ENCODE measurements around the gene HLA-A. TPM values are rescaled to one million over a fixed set of nuclear protein-coding genes. Genes with fewer than 3 reads are reported as not detected.

HLA-A gene
- total and polyA plus RNA-seq, 2 of the 13 experiments (the other 11 are each of a cell fraction or from before 2014, with no cell fraction given): 345 to 527 TPM

GRCh38 chr6:29976588-29977424 lies 34.5 kb downstream of the HLA-A start (continued):
- TF ChIP-seq, protein P1, sequence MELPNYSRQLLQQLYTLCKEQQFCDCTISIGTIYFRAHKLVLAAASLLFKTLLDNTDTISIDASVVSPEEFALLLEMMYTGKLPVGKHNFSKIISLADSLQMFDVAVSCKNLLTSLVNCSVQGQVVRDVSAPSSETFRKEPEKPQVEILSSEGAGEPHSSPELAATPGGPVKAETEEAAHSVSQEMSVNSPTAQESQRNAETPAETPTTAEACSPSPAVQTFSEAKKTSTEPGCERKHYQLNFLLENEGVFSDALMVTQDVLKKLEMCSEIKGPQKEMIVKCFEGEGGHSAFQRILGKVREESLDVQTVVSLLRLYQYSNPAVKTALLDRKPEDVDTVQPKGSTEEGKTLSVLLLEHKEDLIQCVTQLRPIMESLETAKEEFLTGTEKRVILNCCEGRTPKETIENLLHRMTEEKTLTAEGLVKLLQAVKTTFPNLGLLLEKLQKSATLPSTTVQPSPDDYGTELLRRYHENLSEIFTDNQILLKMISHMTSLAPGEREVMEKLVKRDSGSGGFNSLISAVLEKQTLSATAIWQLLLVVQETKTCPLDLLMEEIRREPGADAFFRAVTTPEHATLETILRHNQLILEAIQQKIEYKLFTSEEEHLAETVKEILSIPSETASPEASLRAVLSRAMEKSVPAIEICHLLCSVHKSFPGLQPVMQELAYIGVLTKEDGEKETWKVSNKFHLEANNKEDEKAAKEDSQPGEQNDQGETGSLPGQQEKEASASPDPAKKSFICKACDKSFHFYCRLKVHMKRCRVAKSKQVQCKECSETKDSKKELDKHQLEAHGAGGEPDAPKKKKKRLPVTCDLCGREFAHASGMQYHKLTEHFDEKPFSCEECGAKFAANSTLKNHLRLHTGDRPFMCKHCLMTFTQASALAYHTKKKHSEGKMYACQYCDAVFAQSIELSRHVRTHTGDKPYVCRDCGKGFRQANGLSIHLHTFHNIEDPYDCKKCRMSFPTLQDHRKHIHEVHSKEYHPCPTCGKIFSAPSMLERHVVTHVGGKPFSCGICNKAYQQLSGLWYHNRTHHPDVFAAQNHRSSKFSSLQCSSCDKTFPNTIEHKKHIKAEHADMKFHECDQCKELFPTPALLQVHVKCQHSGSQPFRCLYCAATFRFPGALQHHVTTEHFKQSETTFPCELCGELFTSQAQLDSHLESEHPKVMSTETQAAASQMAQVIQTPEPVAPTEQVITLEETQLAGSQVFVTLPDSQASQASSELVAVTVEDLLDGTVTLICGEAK (IDR thresholded peaks at IDR 0.05): no peak
- TF ChIP-seq, protein P1 (CRISPR knock-in tag; IDR thresholded peaks at IDR 0.05): peak; percentile 60
- TF ChIP-seq ZNF230 (CRISPR knock-in tag; IDR thresholded peaks at IDR 0.05) (peak; percentile 56; the same call in 1 of the 2 replicates), ZNF574 (CRISPR knock-in tag; IDR thresholded peaks at IDR 0.05) (peak; percentile 65), POLR2AphosphoS5 (IDR thresholded peaks at IDR 0.05; ENCODE audit: low read depth, low read length) (peak; percentile 59), ZNF646 (CRISPR knock-in tag; IDR thresholded peaks at IDR 0.05) (no peak)
- TF ChIP-seq, protein P2, sequence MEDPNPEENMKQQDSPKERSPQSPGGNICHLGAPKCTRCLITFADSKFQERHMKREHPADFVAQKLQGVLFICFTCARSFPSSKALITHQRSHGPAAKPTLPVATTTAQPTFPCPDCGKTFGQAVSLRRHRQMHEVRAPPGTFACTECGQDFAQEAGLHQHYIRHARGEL (CRISPR knock-in tag; IDR thresholded peaks at IDR 0.05): 0 out of 2 replicates have a peak, but pooled peaks have one; percentile 73

Measured in HepG2 (cell line).